ENCODE measurements around the gene HTR3D.

- TF ChIP-seq POLR2A (IDR thresholded peaks at IDR 0.05; ENCODE audit: extremely low read depth, insufficient read length) (no peak), CTCF (IDR thresholded peaks at IDR 0.05; ENCODE audit: low read depth, low read length) (peak; percentile 33), MAX (IDR thresholded peaks at IDR 0.05; ENCODE audit: low read depth, low read length) (no peak)
These were observed 8.5 kb downstream of the HTR3D start for GRCh38 chr3:184040010-184040409.
